OCI-LY3 (cell line): Measurements from ENCODE around the gene XRCC5.

ENCODE experiments used
- H2AFZ ChIP-seq: fragments of 200-600, 300-600 bp; shearing (Covaris generic); 2 replicates; pipeline ENCODE4 v1.6.0; 2014; ENCODE audit warnings: antibody characterized with exemption, low read depth, low read length
- H3K27ac ChIP-seq: fragments of 200-600, 300-600 bp; sonication (generic); 2 replicates; pipeline ENCODE4 v1.5.1; 2014; ENCODE audit warnings: mild to moderate bottlenecking, low read length, moderate library complexity, mixed read lengths
- H3K27me3 ChIP-seq: fragments of 200-600, 300-600 bp; sonication (generic); 2 replicates; pipeline ENCODE4 v1.6.1; 2014; ENCODE audit warnings: low read depth, low read length, mixed read lengths
- H3K36me3 ChIP-seq: fragments of 200-600, 300-600 bp; sonication (generic); replicated peaks from 2 replicates; pipeline ENCODE3; 2014; ENCODE audit warnings: low read depth, low read length, mixed read lengths
- H3K4me1 ChIP-seq: fragments of 300-600, 200-600 bp; sonication (generic); 2 replicates; pipeline ENCODE4 v1.6.1; 2014; ENCODE audit warnings: low read length, mixed read lengths
- H3K4me2 ChIP-seq: fragments of 200-600, 300-600 bp; sonication (generic); 2 replicates; pipeline ENCODE4 v1.6.1; 2014; ENCODE audit warnings: low read length, mixed read lengths
- H3K4me3 ChIP-seq: fragments of 300-600, 200-600 bp; sonication (generic); 2 replicates; pipeline ENCODE4 v1.5.1; 2014; ENCODE audit warnings: antibody characterized with exemption, mild to moderate bottlenecking, low read length, moderate library complexity
- H3K79me2 ChIP-seq: fragments of 300-600, 200-600 bp; shearing (Covaris generic); 2 replicates; pipeline ENCODE4 v1.6.1; 2014; ENCODE audit warnings: mild to moderate bottlenecking, low read length, mixed read lengths
- H3K9ac ChIP-seq: fragments of 300-600, 200-600 bp; shearing (Covaris generic); 2 replicates; pipeline ENCODE4 v1.6.0; 2014; ENCODE audit warnings: mild to moderate bottlenecking, low read length, moderate library complexity
- H3K9me3 ChIP-seq: fragments of 200-600, 300-600 bp; shearing (Covaris generic); 2 replicates; pipeline ENCODE4 v1.6.1; 2014; ENCODE audit warnings: low read length, mixed read lengths; ENCODE audit not compliant: insufficient read depth
- H4K20me1 ChIP-seq: fragments of 200-600, 300-600 bp; sonication (generic); 2 replicates; pipeline ENCODE4 v1.6.1; 2016; ENCODE audit warnings: low read length, mixed read lengths; ENCODE audit not compliant: insufficient read depth
- CTCF ChIP-seq: fragments of 200-600, 300-600 bp; sonication (generic); IDR thresholded peaks from 2 replicates; pipeline ENCODE4 v1.5.1; 2014; ENCODE audit warnings: antibody characterized with exemption, low read length, low read depth
- EZH2phosphoT487 ChIP-seq: fragments of 200-600 bp; shearing (Covaris generic); IDR thresholded peaks from 2 replicates; pipeline ENCODE4 v1.6.1; 2018; ENCODE audit warnings: antibody characterized with exemption, mixed run types, low read depth

The XRCC5 gene

GRCh38 chr2:216082117-216082711 is 26.9 kb upstream of the XRCC5 start:
- Histone ChIP-seq H3K9ac (peak overlapping the region; percentile 72), H4K20me1 (no peaks in the 10 kb centered on the region), H3K4me3 (peak overlapping the region; percentile 82), H2AFZ (0 out of 2 replicates have a peak overlapping the region, but pooled peaks have one; percentile 18), H3K4me1 (peaks cover 17% of the 10 kb centered on the region; the same call in 1 of the 2 replicates), H3K79me2 (no peaks in the 10 kb centered on the region), H3K4me2 (peak overlapping the region; percentile 79), H3K27ac (no peak overlapping the region), H3K27me3 (no peaks in the 10 kb centered on the region), H3K9me3 (no peaks in the 10 kb centered on the region), H3K36me3 (no peaks in the 10 kb centered on the region)
- TF ChIP-seq CTCF (no peak), EZH2phosphoT487 (no peak)

GRCh38 chr2:216082805-216083204 is 26.3 kb upstream of the XRCC5 start:
- no peaks in the 10 kb centered on the region for H3K9me3 ChIP-seq

GRCh38 chr2:216083464-216084281 is 25.5 kb upstream of the XRCC5 start:
- Histone ChIP-seq H3K36me3 (no peaks in the 10 kb centered on the region), H3K9me3 (no peaks in the 10 kb centered on the region), H3K9ac (no peak overlapping the region), H3K79me2 (no peaks in the 10 kb centered on the region), H3K27ac (no peak overlapping the region), H3K4me2 (no peak overlapping the region), H3K27me3 (no peaks in the 10 kb centered on the region), H2AFZ (no peak overlapping the region), H3K4me1 (peaks cover 17% of the 10 kb centered on the region; the same call in 1 of the 2 replicates), H3K4me3 (no peak overlapping the region), H4K20me1 (no peaks in the 10 kb centered on the region)
- no peak for TF ChIP-seq CTCF
- no peak for TF ChIP-seq EZH2phosphoT487

More at GRCh38 chr2:216082805-216083204, 26.3 kb upstream of the XRCC5 start:
- Histone ChIP-seq H3K79me2 (no peaks in the 10 kb centered on the region), H3K4me2 (peak overlapping the region; percentile 79), H3K27ac (no peak overlapping the region), H3K4me3 (peak overlapping the region; percentile 82; the same call in 1 of the 2 replicates), H4K20me1 (no peaks in the 10 kb centered on the region), H3K4me1 (peaks cover 17% of the 10 kb centered on the region; the same call in 1 of the 2 replicates), H3K9ac (no peak overlapping the region), H3K27me3 (no peaks in the 10 kb centered on the region), H3K36me3 (no peaks in the 10 kb centered on the region), H2AFZ (no peak overlapping the region)
- no peak for TF ChIP-seq EZH2phosphoT487
- TF ChIP-seq CTCF, result no peak

GRCh38 chr2:216084547-216084946 is 24.6 kb upstream of the XRCC5 start:
- H3K9ac ChIP-seq, result no peak overlapping the region
- peaks cover 17% of the 10 kb centered on the region; the same call in 1 of the 2 replicates for H3K4me1 ChIP-seq
- H3K4me2 ChIP-seq, result no peak overlapping the region
- no peaks in the 10 kb centered on the region for H3K27me3 ChIP-seq
- no peak overlapping the region for H3K27ac ChIP-seq
- H2AFZ ChIP-seq, result no peak overlapping the region
- H3K9me3 ChIP-seq, result no peaks in the 10 kb centered on the region
- H4K20me1 ChIP-seq, result no peaks in the 10 kb centered on the region
- H3K79me2 ChIP-seq, result no peaks in the 10 kb centered on the region
- H3K36me3 ChIP-seq, result no peaks in the 10 kb centered on the region
- no peak overlapping the region for H3K4me3 ChIP-seq
- TF ChIP-seq CTCF (no peak), EZH2phosphoT487 (no peak)
